AG09309 (cell line): ENCODE data around the gene MT1B.

Source experiments
- DNase-seq: peaks from one replicate; pipeline ENCODE4 v3.0.0-alpha.2; 2010; ENCODE audit warnings: low read depth
- H3K4me3 ChIP-seq: 2 replicates; pipeline ENCODE4 v1.5.1; 2011; ENCODE audit warnings: mild to moderate bottlenecking, low read depth, low read length, moderate library complexity; ENCODE audit not compliant: control insufficient read depth
- CTCF ChIP-seq: IDR thresholded peaks from 2 replicates; pipeline ENCODE4 v1.5.1; 2011; ENCODE audit warnings: mild to moderate bottlenecking, low read depth, low read length, inconsistent platforms; ENCODE audit not compliant: insufficient read depth, control insufficient read depth; ENCODE audit errors: missing control alignments

The MT1B gene

GRCh38 chr16:56697456-56698155, 45.9 kb downstream of the MT1B start:
- no peak for DNase-seq
- no peak for TF ChIP-seq CTCF
- H3K4me3 ChIP-seq: no peak overlapping the region

- DNase-seq: no peak
- no peak overlapping the region for H3K4me3 ChIP-seq
- no peak for TF ChIP-seq CTCF
Observed at GRCh38 chr16:56700195-56700594, 48.5 kb downstream of the MT1B start.

GRCh38 chr16:56700631-56701030, 48.9 kb downstream of the MT1B start:
- no peak for DNase-seq
- H3K4me3 ChIP-seq: no peak overlapping the region
- no peak for TF ChIP-seq CTCF

GRCh38 chr16:56701534-56701933, 49.8 kb downstream of the MT1B start:
- H3K4me3 ChIP-seq: no peak overlapping the region
- no peak for TF ChIP-seq CTCF
- no peak for DNase-seq
